ENCODE data around the gene HPD.

The HPD gene

GRCh38 chr12:121810833-121811433 is 47.7 kb downstream of the HPD start:
- no peak for DNase-seq (ENCODE audit: low spot score)

- DNase-seq (ENCODE audit: low spot score) = no peak
Measured at GRCh38 chr12:121810234-121810817, 48.3 kb downstream of the HPD start.

GRCh38 chr12:121809712-121810116 is 48.9 kb downstream of the HPD start:
- no peak for DNase-seq (ENCODE audit: low spot score)

DNA sequence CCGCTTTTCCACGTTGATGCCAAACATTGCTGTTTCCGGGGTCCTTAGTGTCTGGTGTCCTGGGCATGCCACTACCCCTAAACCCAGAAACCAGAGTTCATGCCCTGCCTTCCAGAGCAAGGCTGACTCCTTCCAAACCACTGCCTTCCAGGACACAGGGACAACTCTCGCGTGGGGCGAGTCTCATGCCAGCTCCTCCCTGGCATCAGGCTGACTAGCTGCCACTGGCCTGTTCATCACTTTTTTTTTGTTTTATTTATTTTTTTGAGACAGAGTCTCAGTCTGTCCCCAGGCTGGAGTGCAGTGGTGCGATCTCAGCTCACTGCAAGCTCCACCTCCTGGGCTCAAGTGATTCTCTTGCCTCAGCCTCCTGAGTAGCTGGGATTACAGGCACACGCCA is 50.0 kb downstream of the HPD start:
- DNase-seq (ENCODE audit: low spot score) = no peak

GRCh38 chr12:121807642-121808347 is 50.9 kb downstream of the HPD start:
- DNase-seq (ENCODE audit: low spot score) = no peak

GRCh38 chr12:121806546-121807423 is 51.9 kb downstream of the HPD start:
- peak; percentile 58 for DNase-seq (ENCODE audit: low spot score)

GRCh38 chr12:121806009-121806545 is 52.6 kb downstream of the HPD start:
- no peak for DNase-seq (ENCODE audit: low spot score)

DNA sequence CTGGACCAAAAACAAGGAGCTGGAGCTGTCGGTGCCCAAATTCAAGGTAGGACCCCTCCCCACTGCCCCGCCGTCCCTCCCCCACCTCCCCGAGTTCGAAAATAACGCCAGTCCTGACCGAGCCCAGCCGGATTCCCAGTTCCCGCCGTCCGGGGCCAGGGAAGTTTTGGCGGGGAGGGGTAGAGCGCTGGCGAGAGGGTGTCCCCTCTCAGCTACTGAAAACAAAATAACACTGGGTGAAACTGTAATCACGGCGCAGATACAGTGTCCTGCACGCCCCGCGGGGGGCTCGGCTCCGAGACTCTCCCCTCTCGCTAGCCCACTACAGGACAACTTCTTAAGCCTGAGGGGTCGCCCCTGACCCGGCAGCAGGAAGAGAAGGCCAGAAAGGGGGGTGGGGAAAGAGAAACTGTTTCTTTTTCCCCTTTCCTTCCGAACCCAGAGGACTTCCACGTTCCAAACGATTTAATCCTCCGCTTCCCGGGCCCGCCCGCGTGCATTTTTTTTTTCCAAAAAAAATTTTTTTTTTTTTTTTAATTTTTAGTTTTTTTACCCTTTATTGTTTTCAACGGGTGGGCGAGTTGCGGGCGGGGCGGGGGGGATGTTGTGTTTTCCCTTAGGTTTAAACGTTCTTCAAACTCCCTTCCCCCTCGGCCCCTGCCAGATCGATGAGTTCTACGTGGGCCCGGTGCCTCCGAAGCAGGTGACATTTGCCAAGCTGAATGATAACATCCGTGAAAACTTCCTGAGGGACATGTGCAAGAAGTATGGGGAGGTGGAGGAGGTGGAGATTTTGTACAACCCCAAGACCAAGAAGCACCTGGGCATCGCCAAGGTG is 53.3 kb downstream of the HPD start:
- DNase-seq (ENCODE audit: low spot score) = no peak

DNA sequence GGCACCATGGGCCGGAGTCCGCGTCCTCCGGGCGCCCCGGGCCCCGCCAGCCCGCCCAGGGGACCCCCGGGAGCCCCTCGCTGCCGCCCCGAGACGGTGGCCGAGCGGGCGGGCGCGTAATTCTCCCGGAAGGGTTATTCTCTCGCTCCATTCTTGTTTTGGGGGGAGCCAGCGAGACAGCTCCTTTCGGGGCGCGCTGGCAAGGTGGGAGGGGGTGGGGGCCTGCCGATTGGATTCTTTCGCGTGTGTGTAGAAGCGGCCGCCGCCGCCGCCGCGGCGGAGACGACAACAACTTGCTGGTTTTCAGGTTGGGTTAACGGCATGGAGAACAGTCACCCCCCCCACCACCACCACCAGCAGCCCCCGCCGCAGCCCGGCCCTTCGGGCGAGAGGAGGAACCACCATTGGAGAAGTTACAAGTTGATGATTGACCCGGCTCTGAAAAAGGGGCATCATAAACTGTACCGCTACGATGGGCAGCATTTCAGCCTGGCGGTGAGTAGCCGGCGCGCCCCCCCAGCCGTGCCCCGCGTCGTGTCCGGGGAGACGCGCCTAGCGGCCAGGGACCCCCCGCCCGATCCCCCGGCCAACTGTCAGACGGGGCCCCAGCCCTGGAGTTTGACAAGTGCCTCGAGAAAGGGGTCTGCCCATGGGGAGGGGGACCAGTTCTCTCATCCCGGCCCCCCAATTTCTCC is 54.1 kb downstream of the HPD start:
- peak; percentile 37 for DNase-seq (ENCODE audit: low spot score)

GRCh38 chr12:121803861-121804416 is 54.7 kb downstream of the HPD start, which contains the start of gene SETD1B:
TSS of gene SETD1B (plus strand) at chr12:121804009. CDS start at chr12:121804738, 729 bp downstream.
- peak; percentile 58 for DNase-seq (ENCODE audit: low spot score)

DNA sequence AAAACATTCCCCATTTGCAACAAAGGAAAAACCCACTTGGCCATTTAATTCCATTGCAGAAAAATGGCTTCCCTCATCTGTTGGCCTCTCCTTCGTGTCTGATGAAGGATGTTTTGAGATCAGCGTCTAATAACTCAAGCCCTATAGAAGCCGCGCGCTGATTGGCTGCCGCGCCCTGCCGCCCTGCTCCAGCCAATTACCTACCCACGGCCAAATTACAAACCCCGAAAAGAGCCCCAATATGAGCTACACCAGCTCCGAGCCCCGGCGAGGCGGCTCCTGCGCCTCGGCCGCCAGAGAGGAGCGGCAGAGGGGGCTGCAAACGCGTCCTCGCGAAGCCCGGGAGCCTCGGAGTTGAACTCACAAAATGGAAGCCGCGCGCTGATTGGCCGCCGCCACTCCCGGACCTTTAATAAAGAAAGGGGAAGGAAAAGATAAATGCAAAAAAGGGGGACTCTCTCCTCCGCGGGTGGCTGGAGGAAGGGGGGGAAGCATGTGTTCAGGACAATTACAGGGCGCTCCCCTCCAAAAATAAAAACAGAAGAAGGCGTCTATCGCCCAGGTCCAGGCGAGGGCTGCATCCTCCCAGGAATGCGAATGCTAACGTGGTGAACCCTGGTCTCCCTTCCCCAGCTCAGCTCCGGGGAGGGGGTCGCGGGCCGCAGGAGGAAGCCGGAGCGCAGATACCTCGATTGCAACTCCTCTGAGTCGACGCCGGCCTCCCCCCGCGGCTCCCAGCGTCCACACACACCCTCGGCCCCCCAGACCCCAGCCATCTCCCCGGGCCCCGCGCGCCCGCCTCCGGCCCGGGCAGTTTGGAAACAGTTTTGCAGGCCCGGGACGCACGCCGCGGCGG is 55.6 kb downstream of the HPD start:
- peak; percentile 96 for DNase-seq (ENCODE audit: low spot score)

- no peak for DNase-seq (ENCODE audit: low spot score)
Measured at GRCh38 chr12:121802485-121802842, 56.2 kb downstream of the HPD start.

DNA sequence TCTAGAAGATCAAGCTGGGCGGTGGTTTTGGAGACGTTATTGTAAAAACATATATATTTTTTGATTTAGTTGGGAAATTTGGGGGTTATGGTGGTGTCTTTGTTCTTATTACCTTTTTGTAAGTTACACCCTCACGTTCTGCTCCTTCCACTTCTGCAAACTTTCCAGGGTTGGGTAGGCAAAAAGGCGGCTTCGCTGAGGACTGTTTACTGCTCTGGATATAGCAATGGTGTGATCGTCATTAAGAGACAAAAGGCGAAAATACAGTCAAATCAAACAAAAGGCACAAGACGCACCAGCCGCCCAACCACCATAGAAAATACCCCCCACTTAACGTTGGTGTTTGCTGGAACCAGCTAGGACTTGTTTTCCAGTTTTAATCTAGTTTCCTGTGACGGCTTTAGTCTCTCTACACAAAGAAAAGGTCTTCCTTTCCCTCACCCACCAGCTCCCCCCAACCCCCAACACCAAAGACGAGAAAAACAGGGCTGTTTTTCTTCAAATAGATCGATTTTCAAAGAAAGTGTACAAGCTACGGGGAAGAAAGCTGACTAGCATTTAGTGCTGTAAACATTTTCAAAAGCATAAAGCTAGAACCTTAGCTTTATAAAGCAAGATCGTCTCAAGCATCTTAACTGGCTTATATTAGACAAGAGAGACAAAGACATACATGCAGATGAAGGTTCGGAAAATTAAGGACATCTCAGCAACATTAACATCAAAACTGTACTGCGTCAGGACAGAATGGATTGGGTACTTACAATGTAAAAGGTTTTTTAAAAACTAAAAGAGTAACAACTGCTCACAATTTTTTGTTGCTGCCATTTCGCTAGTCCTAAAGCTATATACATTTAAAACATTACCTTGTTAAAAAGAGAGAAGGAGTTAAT is 56.8 kb downstream of the HPD start:
- no peak for DNase-seq (ENCODE audit: low spot score)

- peak; percentile 82 for DNase-seq (ENCODE audit: low spot score)
Measured at GRCh38 chr12:121800694-121801594, 57.7 kb downstream of the HPD start.

DNA sequence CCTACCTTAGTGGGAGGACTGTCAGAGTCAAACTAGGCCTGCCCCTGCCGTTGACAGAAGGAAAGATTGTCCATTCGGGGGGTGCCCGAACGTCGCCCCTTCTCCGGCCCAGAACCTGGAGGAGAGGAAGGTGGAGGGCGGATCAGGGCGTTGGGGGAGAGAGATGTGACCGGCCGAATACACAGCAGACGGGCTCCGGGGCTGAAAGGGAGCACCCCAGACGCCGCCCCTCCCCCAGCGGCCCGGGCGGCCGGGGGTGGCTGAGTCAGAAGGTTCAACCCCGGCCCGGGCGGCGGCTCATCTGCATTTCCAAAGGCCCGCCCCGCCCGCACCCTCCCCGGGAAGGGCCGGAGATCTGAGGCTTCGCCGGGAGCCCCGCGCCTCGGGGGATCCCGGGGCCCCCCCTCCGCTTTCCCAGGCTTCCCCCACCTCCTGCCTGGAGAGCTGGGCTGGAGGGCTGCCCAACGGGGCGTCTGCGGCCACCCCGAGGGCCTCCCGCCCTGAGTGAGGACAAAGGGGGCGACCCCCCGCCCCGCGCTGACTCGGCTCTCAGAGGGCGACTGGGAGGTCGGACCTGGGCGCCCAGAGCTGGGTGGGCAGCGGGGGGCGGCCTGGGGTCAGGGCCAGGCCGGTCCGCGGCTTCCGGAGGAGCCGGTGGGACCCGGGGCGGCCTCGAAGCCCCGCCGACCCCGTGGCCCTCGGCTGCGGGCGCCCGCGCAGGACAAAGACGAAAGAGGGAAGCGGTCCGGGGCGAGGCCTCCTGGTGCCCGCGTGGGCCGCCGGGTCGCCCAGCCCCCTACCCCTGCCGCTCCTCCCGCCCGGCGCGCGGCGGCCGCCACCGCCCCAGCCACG is 58.6 kb downstream of the HPD start:
- DNase-seq (ENCODE audit: low spot score) = peak; percentile 94

- peak; percentile 86 for DNase-seq (ENCODE audit: low spot score)
Measured at GRCh38 chr12:121799156-121799841, 59.4 kb downstream of the HPD start.

All from GM03348 (cell line).